HG03135 (cell line): ENCODE measurements around the gene S100A2.
"Not testable (repeated sequence)": the region's sequence is repeated elsewhere in the genome, so short reads cannot be mapped to it uniquely, and the experiment has no call there.

Experiments used
- ATAC-seq: cut with Tn5 transposase; IDR thresholded peaks from one replicate; pipeline ENCODE4 v1.9.1; 2021; ENCODE audit warnings: mild to moderate bottlenecking, moderate library complexity; ENCODE audit not compliant: unreplicated experiment

The S100A2 gene

GRCh38 chr1:153534226-153534924 lies 31.3 kb downstream of the S100A2 start:
- no peak for ATAC-seq

- ATAC-seq: no peak
Measured at GRCh38 chr1:153533689-153534201, 31.9 kb downstream of the S100A2 start.

- ATAC-seq: no peak
Measured at GRCh38 chr1:153532769-153533599, 32.7 kb downstream of the S100A2 start.

- no peak for ATAC-seq
Measured at GRCh38 chr1:153532181-153532580, 33.5 kb downstream of the S100A2 start.

GRCh38 chr1:153531638-153532037 lies 34.0 kb downstream of the S100A2 start:
- no peak for ATAC-seq

- no peak for ATAC-seq
Measured at GRCh38 chr1:153527683-153528040, 38.0 kb downstream of the S100A2 start.

GRCh38 chr1:153527023-153527682 lies 38.5 kb downstream of the S100A2 start:
- ATAC-seq: no peak

- no peak for ATAC-seq
Measured at GRCh38 chr1:153526132-153526543, 39.5 kb downstream of the S100A2 start.

- no peak for ATAC-seq
Measured at GRCh38 chr1:153525088-153525728, 40.4 kb downstream of the S100A2 start.

- not testable (repeated sequence) for ATAC-seq
Measured at GRCh38 chr1:153522353-153523048, 43.1 kb downstream of the S100A2 start.

- not testable (repeated sequence) for ATAC-seq
Measured at GRCh38 chr1:153521808-153522207, 43.8 kb downstream of the S100A2 start.

GRCh38 chr1:153520818-153521476 lies 44.7 kb downstream of the S100A2 start:
- no peak for ATAC-seq

GRCh38 chr1:153520137-153520691 lies 45.4 kb downstream of the S100A2 start:
- ATAC-seq: not testable (repeated sequence)

GRCh38 chr1:153519242-153519641 lies 46.4 kb downstream of the S100A2 start:
- no peak for ATAC-seq

- ATAC-seq: no peak
Measured at GRCh38 chr1:153515504-153516394, 49.9 kb downstream of the S100A2 start.

- no peak for ATAC-seq
Measured at GRCh38 chr1:153513666-153514065, 52.0 kb downstream of the S100A2 start.

- ATAC-seq: no peak
Measured at GRCh38 chr1:153513023-153513422, 52.6 kb downstream of the S100A2 start.
